ENCODE results near the gene TRPM2.

The TRPM2 gene

DNA sequence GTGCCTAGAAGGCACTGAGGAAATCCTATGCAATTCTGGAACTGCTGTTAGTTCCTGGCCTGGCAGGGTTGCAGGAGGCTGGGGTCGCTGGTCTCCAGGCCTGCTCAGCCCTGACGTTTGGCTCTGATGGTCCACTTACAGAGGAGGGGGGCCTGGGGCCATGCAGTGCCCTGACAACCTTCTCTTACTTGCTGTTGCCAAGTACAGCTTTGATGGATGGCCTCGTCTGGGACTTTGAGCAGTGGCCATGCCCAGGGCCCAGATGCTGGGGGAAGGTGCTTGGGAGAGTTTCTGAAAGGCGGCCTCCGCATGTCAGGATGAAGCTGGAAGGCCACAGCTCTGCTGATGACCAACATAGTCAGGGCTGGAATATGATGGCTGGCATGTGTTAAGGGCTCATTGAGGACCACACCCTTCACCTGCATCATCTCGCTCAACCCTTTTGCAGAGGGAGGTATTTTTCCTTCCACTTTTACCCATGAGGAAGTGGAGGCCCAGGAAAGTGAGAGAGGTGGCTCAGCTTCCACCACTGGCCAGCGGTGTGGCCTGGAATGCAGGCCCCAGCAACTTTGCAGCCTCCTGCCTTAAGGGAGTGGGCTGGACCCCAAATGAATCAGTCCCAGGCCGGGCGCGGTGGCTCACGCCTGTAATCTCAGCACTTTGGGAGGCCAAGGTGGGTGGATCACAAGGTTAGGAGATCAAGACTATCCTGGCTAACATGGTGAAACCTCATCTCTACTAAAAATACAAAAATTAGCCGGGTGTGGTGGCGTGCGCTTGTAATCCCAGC, 67.2 kb downstream of the TRPM2 start:
- H3K27ac Mint-ChIP-seq, result no peak overlapping the region
- H3K4me1 Mint-ChIP-seq (ENCODE audit: low read depth), result no peaks in the 10 kb centered on the region
- H3K36me3 Mint-ChIP-seq (ENCODE audit: low read depth), result peaks cover 33% of the 10 kb centered on the region
- H3K9me3 Mint-ChIP-seq, result peaks cover 5% of the 10 kb centered on the region
- no peak for DNase-seq
- H3K4me3 Mint-ChIP-seq, result no peak overlapping the region
- H3K27me3 Mint-ChIP-seq, result no peaks in the 10 kb centered on the region

DNA sequence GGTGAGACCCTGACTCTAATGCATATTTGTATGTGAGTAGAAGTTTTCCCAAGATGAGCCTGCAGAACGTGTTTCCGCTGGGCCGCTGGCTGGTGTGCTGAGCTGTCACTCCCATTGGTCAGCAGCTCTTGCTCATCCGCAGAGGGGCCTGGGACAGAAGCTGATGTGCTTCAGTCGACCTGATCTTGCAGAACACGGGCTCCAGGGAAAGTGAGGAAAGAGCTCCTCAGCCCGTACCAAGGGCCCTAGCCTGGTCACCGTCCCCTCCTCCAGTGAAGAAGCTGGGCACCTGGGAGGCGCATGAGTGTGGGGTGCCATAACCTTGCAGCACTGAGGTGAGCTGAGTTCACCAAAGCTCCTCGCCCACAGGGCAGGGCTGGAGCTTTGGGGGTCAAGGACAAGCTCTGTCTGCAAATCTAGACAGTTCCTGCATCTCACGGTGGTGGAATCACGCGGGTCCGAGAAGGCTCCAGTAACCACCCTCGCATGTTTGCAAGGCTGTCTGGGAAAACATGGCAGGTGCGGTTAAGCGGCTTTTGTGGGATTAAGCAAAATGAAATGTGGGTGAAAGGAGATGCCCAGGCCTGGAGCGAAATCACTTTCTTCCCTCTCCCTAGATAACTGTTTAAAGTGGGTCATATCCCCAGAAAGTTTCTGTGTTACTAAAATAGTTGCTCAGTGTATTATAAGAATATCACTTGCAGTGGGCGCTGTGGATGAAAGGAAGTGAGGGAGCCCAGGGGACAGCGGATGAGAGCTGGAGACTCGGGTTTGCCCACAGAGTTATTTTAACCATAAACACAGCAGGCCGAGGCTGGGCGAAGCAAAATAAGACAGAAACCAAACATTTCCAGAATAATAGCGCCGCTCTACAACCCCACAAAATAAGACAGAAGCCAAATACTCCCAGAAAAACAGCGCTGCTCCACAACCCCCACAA, 68.8 kb downstream of the TRPM2 start:
- H3K4me3 Mint-ChIP-seq, result no peak overlapping the region
- H3K4me1 Mint-ChIP-seq (ENCODE audit: low read depth), result no peaks in the 10 kb centered on the region
- no peaks in the 10 kb centered on the region for H3K27me3 Mint-ChIP-seq
- H3K27ac Mint-ChIP-seq, result no peak overlapping the region
- DNase-seq, result no peak
- H3K36me3 Mint-ChIP-seq (ENCODE audit: low read depth), result peaks cover 30% of the 10 kb centered on the region
- H3K9me3 Mint-ChIP-seq, result peaks cover 5% of the 10 kb centered on the region

DNA sequence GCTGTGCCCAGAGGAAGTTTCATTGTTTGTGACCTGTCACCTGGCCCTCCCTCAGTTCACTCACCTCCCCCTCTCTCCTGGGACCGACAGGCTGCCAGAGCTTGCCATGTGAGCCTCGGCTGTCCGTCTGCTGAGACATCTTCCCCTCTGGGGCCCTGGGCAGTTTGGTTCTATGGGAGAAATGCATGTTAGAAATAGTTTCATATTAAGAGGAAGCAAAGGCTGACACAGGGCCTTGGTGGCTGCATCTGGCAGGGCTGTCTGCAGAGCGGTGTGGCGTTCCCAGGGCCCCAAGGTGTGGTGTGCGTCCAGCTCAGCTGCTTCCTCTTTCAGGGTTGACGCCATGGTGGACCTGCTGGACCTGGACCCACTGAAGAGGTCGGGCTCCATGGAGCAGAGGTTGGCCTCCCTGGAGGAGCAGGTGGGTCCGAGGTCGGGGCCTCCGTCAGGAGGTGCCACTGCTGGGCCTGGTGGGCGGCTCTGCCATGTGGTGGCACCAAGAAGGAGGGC, 69.9 kb downstream of the TRPM2 start:
- no peak overlapping the region for H3K4me3 Mint-ChIP-seq
- peaks cover 32% of the 10 kb centered on the region for H3K36me3 Mint-ChIP-seq (ENCODE audit: low read depth)
- H3K27ac Mint-ChIP-seq, result peak overlapping the region; percentile 67
- H3K27me3 Mint-ChIP-seq, result no peaks in the 10 kb centered on the region
- peaks cover 5% of the 10 kb centered on the region for H3K9me3 Mint-ChIP-seq
- H3K4me1 Mint-ChIP-seq (ENCODE audit: low read depth), result no peaks in the 10 kb centered on the region
- no peak for DNase-seq

DNA sequence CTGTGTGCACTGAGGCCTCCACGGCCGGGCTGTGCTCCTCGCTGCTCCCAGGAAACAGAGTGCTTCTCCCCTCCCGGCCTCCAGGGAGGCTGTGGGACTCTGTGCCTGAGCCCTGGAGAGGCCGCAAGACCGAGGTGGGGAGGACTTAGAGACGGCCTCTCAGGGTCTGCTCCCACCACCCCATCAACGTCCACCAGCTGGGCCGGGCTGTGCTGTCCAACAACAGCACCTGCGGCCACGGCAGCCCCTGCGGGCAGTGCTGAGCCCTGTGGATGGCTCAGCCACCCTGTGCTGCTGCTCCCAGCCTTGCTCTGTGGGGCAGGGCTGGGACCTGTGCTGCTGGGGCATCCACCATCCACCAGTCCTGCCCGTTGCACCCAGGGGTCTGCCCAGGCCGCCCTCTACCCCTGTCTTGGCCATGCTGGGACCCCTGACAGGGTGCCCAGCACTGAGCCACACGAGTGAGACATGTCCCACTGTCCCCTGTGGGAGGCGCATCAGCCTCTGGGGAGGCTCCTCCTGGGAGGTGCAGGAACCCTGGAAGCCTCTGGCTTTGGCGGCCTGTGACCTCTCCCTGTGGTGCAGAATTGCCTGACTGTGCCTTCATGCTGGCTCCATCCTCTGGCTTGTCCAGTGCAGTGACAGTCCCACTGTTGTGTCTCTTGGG, 70.7 kb downstream of the TRPM2 start:
- Mint-ChIP-seq H3K27me3 (no peaks in the 10 kb centered on the region), H3K4me1 (ENCODE audit: low read depth) (no peaks in the 10 kb centered on the region), H3K9me3 (peaks cover 7% of the 10 kb centered on the region), H3K4me3 (no peak overlapping the region), H3K36me3 (ENCODE audit: low read depth) (peaks cover 31% of the 10 kb centered on the region), H3K27ac (no peak overlapping the region)
- no peak for DNase-seq

DNA sequence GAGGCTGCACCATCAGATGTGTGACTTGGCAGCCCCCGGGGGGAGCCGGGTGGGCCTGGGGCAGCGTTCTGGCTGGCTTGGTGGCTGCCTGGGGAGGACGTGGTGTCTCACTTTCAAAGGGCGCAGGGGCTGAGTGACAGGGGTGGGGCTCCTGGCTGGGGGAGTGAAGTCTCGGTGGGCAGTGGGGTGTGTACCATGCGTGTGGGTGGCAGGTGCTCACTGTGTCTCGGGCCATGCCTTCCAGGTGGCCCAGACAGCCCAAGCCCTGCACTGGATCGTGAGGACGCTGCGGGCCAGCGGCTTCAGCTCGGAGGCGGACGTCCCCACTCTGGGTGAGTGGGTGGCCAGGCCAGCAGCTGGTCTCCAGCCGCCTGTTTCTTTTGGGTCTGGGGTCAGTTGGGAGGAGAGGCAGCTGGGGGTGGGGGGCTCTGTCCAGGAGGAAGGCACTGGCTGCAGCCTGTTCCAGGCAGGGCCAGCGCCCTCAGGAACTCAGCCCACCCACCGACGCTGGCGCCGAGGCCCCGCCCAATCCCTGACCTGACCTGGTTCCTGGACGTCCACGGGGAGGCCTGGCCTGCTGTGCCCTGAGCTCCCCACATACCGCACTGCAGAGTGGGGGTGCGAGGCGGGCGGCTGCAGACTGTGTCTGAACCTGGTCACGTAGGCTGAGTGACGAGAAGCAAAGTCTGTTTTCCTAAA, 71.3 kb downstream of the TRPM2 start:
- DNase-seq, result no peak
- peaks cover 4% of the 10 kb centered on the region for H3K9me3 Mint-ChIP-seq
- H3K4me3 Mint-ChIP-seq, result no peak overlapping the region
- no peaks in the 10 kb centered on the region for H3K27me3 Mint-ChIP-seq
- H3K36me3 Mint-ChIP-seq (ENCODE audit: low read depth), result peaks cover 29% of the 10 kb centered on the region
- H3K4me1 Mint-ChIP-seq (ENCODE audit: low read depth), result no peaks in the 10 kb centered on the region
- H3K27ac Mint-ChIP-seq, result no peak overlapping the region

DNA sequence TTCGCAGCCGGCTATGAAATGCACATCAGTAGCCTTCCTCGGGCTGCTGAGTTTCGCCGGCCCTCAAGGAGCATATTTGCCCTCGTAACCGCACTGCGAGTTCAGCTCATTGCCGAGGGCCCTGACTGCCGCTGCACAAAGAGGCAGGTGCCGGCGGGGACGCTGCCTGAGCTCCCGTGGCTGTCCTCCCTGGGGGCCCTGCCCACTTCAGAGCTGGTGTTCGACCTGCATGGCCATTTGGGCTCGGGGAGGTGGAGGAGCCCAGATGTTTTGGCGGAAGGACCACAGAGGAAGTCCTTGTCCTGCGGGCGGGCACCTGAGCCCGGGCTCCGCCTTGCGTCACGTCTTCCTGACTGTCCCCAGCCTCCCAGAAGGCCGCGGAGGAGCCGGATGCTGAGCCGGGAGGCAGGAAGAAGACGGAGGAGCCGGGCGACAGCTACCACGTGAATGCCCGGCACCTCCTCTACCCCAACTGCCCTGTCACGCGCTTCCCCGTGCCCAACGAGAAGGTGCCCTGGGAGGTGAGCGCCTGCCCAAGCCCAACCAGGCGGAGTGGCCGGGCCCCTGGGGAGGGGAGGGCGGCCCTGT, 72.0 kb downstream of the TRPM2 start:
- Mint-ChIP-seq H3K9me3 (peaks cover 8% of the 10 kb centered on the region), H3K4me3 (no peak overlapping the region), H3K36me3 (ENCODE audit: low read depth) (peaks cover 31% of the 10 kb centered on the region), H3K27ac (no peak overlapping the region), H3K27me3 (no peaks in the 10 kb centered on the region), H3K4me1 (ENCODE audit: low read depth) (no peaks in the 10 kb centered on the region)
- no peak for DNase-seq

DNA sequence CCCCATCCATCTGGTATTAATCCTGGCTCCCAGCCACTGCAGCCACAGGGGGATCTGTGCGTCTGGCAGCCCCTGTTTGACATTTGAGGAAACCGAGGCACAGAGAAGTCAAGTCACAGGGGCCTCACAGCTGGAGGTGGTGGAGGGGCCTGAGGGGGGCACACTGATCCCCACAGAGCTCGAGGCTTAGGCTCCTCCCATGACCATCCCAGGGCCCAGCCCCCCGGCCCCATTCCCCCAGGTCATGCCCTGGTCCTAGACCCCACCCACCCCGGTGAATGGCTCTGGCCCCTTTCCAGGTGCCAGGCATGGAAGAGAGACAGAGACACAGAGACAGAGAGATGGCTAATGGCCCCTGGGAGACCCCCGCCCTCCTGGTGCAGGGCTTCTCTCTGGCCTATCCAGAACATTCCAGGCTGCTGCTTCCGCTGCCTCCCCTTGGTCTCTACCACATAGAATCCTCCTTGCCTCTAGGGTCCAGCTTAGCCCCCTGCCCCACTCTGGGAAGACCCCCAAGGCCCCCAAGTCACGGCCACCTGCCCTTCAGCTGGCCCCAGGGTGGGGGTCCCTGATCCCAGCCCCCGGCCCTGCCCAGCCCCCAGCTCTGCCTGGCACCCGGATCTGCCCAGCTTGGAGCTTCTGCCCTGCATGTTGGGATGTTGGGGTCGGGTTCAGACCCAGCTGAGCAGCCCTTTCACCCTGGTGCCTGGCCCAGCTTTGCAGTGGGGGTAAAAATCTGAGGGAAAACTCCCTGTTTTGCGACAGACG, 72.7 kb downstream of the TRPM2 start:
- Mint-ChIP-seq H3K27me3 (no peaks in the 10 kb centered on the region), H3K36me3 (ENCODE audit: low read depth) (peaks cover 31% of the 10 kb centered on the region), H3K4me3 (no peak overlapping the region), H3K4me1 (ENCODE audit: low read depth) (no peaks in the 10 kb centered on the region), H3K27ac (no peak overlapping the region), H3K9me3 (peaks cover 10% of the 10 kb centered on the region)
- no peak for DNase-seq

DNA sequence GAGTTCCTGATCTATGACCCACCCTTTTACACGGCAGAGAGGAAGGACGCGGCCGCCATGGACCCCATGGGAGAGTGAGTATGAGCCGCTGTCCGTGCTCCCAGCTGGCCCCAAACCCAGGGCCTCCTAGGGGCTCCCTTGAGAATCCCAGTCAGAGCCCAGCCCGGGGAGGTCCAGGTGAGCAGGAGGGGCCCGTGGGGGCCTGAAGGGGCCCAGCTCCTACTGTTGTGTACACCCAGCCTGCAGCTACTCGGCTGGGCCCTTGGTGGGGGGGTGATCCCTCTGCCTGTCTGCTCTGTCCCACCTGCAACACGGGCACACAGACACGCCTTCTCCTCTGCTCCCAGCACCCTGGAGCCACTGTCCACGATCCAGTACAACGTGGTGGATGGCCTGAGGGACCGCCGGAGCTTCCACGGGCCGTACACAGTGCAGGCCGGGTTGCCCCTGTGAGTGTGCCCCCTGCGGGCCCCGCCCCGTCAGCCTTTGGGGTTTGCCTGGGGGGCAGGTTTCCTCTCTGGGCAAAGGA, 73.3 kb downstream of the TRPM2 start:
- no peak for DNase-seq
- no peak overlapping the region for H3K27ac Mint-ChIP-seq
- peaks cover 28% of the 10 kb centered on the region for H3K36me3 Mint-ChIP-seq (ENCODE audit: low read depth)
- no peaks in the 10 kb centered on the region for H3K4me1 Mint-ChIP-seq (ENCODE audit: low read depth)
- peaks cover 10% of the 10 kb centered on the region for H3K9me3 Mint-ChIP-seq
- H3K27me3 Mint-ChIP-seq, result no peaks in the 10 kb centered on the region
- no peak overlapping the region for H3K4me3 Mint-ChIP-seq

DNA sequence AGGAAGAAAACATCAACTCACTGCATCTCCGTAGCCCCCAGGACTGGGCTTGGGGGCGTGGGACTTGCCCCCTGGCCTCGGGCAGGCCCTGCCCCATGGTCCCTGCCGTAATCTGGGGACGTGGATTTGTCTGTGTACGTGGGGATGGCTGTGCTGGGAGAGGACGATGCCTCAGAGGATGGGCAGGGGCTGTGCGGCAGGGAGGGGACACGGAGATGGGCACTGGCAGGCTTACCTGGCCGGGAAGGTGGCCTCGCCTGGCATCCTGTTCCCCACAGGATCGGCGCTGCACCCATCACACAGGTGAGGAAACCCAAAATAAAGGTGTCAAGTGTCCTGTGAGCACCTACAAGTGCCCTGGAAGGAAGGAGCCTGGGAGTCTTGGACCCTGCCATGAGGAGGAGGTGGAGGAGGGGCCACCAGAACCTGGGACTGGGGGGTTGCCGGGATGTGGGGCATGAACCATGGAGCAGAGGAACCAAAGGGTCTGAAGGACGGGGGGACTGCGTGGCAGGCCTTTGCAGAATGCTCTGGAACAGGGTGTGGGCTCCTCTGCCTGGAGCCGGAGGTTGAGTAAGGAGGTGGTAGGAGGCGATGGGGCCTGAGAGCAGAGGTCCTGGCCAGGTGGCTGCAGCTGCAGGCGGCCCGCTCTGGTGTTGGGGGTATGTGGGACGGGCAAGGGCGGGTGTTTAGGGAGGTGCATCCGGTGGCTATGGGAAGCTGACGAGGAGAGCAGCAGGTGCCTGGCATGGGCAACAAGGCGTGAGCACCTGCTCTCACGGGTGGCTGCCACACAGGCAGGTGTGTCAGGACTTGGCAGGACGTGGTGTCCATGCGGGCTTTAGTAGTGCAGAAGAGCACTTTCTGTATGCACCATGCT, 74.1 kb downstream of the TRPM2 start:
- no peaks in the 10 kb centered on the region for H3K4me1 Mint-ChIP-seq (ENCODE audit: low read depth)
- peaks cover 10% of the 10 kb centered on the region for H3K9me3 Mint-ChIP-seq
- H3K27me3 Mint-ChIP-seq, result no peaks in the 10 kb centered on the region
- H3K4me3 Mint-ChIP-seq, result no peak overlapping the region
- no peak overlapping the region for H3K27ac Mint-ChIP-seq
- peaks cover 25% of the 10 kb centered on the region for H3K36me3 Mint-ChIP-seq (ENCODE audit: low read depth)
- DNase-seq, result peak; percentile 26

DNA sequence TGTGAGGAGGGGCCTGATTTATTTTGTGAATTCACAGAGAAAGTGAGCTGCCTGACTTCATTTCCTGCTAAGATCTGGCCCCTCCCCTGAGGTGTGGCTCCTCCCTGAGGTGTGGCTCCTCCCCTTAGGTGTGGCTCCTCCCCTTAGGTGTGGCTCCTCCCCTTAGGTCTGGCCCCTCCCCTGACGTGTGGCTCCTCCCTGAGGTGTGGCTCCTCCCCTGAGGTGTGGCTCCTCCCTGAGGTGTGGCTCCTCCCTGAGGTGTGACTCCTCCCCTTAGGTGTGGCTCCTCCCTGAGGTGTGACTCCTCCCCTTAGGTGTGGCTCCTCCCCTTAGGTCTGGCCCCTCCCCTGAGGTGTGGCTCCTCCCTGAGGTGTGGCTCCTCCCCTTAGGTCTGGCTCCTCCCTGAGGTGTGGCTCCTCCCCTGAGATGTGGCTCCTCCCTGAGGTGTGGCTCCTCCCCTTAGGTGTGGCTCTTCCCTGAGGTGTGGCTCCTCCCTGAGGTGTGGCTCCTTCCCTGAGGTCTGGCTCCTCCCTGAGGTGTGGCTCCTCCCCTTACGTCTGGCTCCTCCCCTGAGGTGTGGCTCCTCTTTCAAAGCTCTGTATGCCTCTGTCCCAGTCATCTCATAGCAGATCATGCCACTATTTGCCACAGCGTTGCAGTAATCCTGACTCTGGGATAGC, 75.0 kb downstream of the TRPM2 start:
- no peaks in the 10 kb centered on the region for H3K27me3 Mint-ChIP-seq
- H3K4me3 Mint-ChIP-seq, result no peak overlapping the region
- peak; percentile 65 for DNase-seq
- peaks cover 22% of the 10 kb centered on the region for H3K36me3 Mint-ChIP-seq (ENCODE audit: low read depth)
- H3K27ac Mint-ChIP-seq, result no peak overlapping the region
- peaks cover 10% of the 10 kb centered on the region for H3K9me3 Mint-ChIP-seq
- H3K4me1 Mint-ChIP-seq (ENCODE audit: low read depth), result no peaks in the 10 kb centered on the region

DNA sequence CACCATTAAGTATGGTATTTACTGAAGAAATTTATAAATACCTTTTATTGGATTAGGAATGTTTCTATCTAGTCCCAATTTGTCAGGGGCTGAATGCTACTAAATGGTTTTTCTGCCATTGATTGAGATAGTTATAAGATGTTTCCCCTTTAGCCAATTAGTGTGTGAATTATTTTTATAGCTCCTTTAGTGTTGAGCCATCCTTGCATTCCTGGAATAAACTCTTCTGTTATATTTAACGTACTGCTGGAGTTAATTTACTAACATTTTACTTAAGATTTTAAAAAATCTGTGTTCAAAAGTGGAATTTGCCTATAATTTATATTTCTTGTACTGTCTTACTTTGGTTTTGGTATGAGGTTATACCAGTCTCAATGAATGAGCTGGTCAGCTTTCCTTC, 76.5 kb downstream of the TRPM2 start:
- DNase-seq, result no peak
- no peak overlapping the region for H3K27ac Mint-ChIP-seq
- peaks cover 23% of the 10 kb centered on the region for H3K36me3 Mint-ChIP-seq (ENCODE audit: low read depth)
- H3K4me1 Mint-ChIP-seq (ENCODE audit: low read depth), result no peaks in the 10 kb centered on the region
- peaks cover 10% of the 10 kb centered on the region for H3K9me3 Mint-ChIP-seq
- H3K4me3 Mint-ChIP-seq, result no peak overlapping the region
- no peaks in the 10 kb centered on the region for H3K27me3 Mint-ChIP-seq

DNA sequence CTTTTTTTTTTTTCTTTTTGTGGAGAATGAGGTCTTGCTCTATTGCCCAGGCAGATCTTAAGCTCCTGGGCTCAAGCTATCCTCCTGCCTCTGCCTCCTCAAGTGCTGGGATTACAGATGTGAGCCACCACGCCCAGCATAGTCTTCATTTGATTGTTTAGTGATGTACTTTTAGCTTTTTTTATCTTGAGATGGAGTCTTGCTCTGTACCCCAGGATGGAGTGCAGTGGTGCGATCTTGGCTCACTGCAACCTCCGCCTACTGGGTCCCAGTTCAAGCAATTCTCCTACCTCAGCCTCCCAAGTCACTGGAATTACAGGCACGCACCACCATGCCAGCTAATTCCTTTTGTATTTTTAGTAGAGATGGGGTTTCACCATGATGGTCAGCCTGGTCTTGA, 77.9 kb downstream of the TRPM2 start:
- no peaks in the 10 kb centered on the region for H3K4me1 Mint-ChIP-seq (ENCODE audit: low read depth)
- H3K9me3 Mint-ChIP-seq, result peaks cover 10% of the 10 kb centered on the region
- no peak overlapping the region for H3K27ac Mint-ChIP-seq
- no peak overlapping the region for H3K4me3 Mint-ChIP-seq
- H3K27me3 Mint-ChIP-seq, result no peaks in the 10 kb centered on the region
- DNase-seq, result no peak
- peaks cover 27% of the 10 kb centered on the region for H3K36me3 Mint-ChIP-seq (ENCODE audit: low read depth)
